Amniotic epithelial cell (primary cell): ENCODE results near the gene HSD17B11.
"Not testable (repeated sequence)": the region's sequence is repeated elsewhere in the genome, so short reads cannot be mapped to it uniquely, and the experiment has no call there.

Experiments used
- DNase-seq: peaks from one replicate; pipeline ENCODE4 v3.0.0-alpha.2; 2010; ENCODE audit warnings: low read depth

HSD17B11 gene

GRCh38 chr4:87305562-87305961 lies 85.4 kb downstream of the HSD17B11 start:
- DNase-seq = no peak

- DNase-seq = peak; percentile 55
Measured at GRCh38 chr4:87304745-87305432, 86.1 kb downstream of the HSD17B11 start.

- no peak for DNase-seq
Measured at GRCh38 chr4:87299898-87300297, 91.1 kb downstream of the HSD17B11 start.

- no peak for DNase-seq
Measured at GRCh38 chr4:87298362-87298761, 92.6 kb downstream of the HSD17B11 start.

- not testable (repeated sequence) for DNase-seq
Measured at GRCh38 chr4:87294911-87295310, 96.1 kb downstream of the HSD17B11 start.

GRCh38 chr4:87293889-87294288 lies 97.1 kb downstream of the HSD17B11 start:
- not testable (repeated sequence) for DNase-seq

GRCh38 chr4:87286970-87287369 lies 104.0 kb downstream of the HSD17B11 start:
- no peak for DNase-seq
